ENCODE results near the gene MBP. TPM values are rescaled to one million over a fixed set of nuclear protein-coding genes. Genes with fewer than 3 reads are reported as not detected.

MBP gene
- 8.9 and 16.8 TPM in 2 replicates for total RNA-seq

GRCh38 chr18:77132369-77133050 is at the start of gene MBP:
MBP (minus strand) TSS chr18:77132783; CDS start chr18:77105261, 27,522 bp downstream.

Other genes with a start within 250 kb of the MBP start
- gene GALR1, start 117.1 kb upstream of the MBP start, total RNA-seq, result not detected in 2 replicates